GM18517 (cell line): ENCODE measurements around the gene EPHB1.

Experiments
- ATAC-seq: cut with Tn5 transposase; IDR thresholded peaks from one replicate; pipeline ENCODE4 v1.9.1; 2021; ENCODE audit warnings: mild to moderate bottlenecking, moderate library complexity; ENCODE audit not compliant: unreplicated experiment

EPHB1 gene

GRCh38 chr3:134846911-134847317 is 51.9 kb downstream of the EPHB1 start:
- ATAC-seq = no peak

GRCh38 chr3:134847349-134847748 is 52.3 kb downstream of the EPHB1 start:
- ATAC-seq = no peak

GRCh38 chr3:134849561-134849960 is 54.5 kb downstream of the EPHB1 start:
- no peak for ATAC-seq

DNA sequence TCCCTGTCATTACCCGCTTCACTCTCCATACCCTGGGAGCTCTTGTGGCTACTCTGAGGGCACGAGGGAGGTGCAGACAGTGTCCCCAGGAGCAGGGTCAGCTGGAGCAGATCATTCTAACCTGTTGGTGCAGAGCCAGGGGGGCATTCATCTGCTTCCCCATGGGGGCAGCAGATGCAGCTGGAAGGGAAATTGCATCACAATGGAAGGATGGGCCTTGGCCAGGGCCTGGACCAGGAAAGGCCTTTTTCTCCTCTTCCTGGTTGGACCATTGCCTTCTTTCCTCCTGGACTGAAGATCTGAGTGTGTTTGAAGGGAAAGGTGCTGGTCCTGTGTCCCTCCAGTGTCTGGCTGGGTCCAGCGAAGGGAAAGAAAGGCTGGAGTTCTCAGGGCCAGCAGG is 55.7 kb downstream of the EPHB1 start:
- no peak for ATAC-seq

DNA sequence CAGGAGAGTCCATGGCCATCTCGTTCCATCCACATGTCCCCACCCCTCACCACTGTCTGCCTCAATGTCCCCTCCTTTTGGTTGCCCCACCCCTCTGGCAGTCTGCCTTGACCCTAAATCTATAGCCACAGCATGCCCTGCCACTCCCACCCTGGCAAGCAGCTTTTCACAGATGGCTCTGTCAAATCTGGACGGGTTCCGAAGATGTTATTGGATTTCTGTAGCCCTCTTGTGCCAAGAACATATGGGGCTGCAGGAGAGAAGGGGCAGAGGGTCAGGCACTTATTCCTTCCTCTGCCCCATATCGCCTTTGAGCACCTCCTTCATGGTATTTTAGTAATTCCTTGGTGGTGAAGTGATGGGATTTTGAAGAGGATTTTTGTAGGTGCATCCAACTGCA is 57.1 kb downstream of the EPHB1 start:
- no peak for ATAC-seq

DNA sequence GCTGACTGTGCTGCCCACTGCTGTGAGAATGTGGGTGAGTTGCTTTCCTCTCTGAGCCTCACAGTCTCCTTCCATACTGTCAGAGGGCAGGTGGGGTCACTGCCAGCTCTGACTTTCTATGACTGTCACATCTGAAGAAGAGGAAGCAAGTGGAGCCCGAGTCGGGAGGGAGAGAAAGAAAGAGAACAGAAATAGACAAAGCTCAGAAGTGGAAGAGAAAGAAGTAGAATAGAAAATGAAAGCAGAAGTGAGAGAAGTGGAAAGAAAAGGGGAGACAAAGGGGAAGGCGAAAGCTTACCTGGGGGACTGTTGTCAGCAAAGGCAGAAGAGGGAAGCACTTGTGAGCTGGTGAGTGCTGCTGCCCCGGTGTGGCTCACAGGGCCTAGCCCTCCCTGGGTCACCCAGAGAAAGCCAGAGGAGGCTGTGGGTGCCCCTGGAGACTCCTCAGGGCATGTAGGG is 57.9 kb downstream of the EPHB1 start:
- peak; percentile 99 for ATAC-seq

- ATAC-seq = no peak
Observed at GRCh38 chr3:134854254-134854653, 59.2 kb downstream of the EPHB1 start.

DNA sequence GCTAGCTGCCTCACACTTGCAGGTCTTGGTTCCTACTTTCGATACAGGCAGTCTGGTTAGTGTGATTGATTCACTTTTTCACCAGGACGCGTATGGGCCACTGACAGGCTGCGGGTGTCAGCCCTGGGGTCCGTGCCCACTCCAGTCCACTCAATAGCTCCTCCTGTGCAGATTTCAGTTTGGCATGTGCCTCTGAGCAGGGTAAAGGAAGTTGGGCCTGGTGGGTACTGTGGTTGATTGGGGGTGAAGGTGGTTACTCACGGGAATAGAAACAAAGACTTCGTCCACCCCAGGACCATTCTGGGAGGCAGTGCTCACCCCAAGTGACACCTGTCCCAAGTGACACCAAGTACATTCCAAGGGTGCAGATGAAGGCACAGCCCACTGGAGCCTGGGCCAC is 62.3 kb downstream of the EPHB1 start:
- no peak for ATAC-seq

DNA sequence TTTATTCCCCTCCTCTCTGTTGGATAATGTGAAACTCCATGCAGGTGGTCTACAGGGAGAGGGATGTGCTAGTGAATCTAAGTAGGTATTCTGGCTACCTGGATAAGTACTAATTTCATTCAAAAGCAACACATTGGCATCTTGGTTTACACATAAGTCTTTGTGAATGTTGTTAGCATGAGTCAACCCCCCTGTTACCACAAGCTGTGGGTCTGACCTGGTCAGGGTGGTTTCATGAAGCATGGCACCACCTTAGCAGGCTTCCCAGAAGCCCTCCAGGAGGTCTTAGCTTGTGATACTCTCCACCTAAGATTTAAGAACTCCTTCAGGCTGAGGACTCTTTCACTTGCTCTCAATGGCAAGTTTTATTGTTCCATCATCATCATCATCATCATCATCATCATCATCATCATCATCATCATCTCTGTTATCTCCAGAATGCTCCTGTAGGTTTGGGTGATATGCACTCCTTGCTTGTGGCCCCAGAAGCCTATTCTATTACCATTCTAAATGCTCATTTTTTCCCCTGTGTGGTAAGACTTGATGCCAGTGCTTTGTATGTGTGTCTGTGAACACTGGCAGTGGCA is 62.8 kb downstream of the EPHB1 start:
- ATAC-seq = no peak

DNA sequence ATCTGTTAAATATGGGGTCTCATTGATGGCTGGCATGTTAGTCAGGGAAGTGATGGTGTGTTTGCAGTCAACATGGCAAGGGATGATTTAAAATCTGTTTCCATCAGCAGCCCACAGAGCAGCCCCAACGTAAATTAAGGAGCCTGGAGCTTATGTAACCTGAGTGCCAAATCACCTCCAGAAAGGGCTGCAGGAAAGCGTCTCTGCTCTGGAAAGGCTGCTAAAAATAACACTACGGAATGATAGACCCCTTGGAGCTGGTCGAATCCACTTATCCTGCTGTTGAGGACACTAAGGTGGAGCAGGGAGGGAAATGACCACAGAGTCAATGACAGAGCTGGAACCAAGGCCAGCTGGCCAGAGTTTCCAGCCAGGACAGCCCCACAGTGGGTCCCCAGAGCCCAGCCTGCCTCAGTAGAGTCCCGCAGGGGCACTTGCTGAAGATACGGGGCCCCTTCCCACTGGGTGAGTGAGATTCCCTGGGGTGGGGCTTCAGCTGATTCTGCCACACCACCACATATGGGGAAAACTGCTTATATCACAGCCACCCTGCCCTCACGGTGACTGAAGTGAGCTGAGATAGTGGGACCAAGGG is 63.5 kb downstream of the EPHB1 start:
- ATAC-seq = no peak

GRCh38 chr3:134859341-134859740 is 64.3 kb downstream of the EPHB1 start:
- ATAC-seq = no peak

GRCh38 chr3:134860141-134860540 is 65.1 kb downstream of the EPHB1 start:
- no peak for ATAC-seq

DNA sequence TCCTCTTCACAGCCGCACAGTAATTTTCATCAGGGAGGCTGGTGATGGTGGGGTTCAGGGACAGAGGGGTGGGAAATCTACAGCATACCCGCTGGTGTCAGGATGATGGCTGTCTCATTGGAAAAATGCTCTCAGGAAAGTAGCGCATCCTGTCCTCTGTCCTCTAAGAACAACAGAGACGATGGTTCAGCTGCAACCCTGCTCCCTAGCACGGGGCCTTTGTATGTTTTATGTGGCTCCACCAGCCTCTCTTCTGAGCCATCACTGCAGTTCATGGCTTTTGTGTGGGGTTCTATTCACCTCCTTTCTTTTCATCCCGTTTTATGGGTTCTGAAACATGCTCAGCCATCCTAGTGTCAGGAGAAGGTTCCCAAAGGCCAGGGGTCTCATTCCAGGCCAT is 68.9 kb downstream of the EPHB1 start:
- ATAC-seq = no peak

- ATAC-seq = no peak
Observed at GRCh38 chr3:134864636-134865035, 69.6 kb downstream of the EPHB1 start.

- ATAC-seq = no peak
Observed at GRCh38 chr3:134867277-134867676, 72.2 kb downstream of the EPHB1 start.

- no peak for ATAC-seq
Observed at GRCh38 chr3:134869153-134869726, 74.2 kb downstream of the EPHB1 start.

GRCh38 chr3:134871818-134872217 is 76.8 kb downstream of the EPHB1 start:
- ATAC-seq = no peak

GRCh38 chr3:134872440-134873388 is 77.7 kb downstream of the EPHB1 start:
- ATAC-seq = no peak

DNA sequence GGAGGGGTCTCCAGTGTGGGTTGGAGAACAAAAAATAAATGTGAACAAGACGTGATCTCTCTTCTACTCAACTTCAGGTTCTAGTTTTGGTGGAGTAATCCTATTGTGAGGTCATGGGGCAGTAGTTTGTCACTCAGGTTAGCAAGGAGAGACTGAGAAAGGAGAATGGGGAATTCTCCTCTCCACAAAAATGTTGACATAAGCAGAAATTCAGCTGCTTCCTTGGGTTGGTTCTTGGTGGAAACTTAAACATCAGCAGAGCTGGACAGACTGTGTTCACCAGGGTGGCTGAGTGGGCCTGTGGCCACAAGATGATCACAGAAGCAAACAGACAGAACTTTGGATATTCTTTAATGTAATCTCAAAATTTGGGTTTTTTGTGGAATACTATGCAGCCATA is 78.7 kb downstream of the EPHB1 start:
- no peak for ATAC-seq

GRCh38 chr3:134874737-134875413 is 79.8 kb downstream of the EPHB1 start:
- ATAC-seq = no peak

DNA sequence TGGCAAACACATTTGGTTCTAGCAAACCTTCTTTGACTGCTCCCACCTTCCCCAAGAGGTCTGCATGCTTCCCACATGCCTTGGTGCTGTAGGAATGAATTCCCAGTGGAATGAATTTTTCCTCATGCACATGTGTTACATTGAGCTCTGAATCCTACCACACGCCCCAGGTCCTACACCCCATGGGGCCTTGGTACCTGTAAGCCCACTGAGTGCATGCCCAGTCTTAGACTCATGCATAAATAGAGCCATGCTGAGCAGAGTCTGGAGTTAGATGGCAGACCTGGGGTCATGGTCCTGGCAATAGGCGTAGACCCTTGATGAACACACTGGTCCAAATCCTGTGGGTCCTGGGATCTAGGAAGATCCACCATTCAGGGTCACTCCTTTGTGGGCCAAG is 81.8 kb downstream of the EPHB1 start:
- ATAC-seq = no peak
